Midbrain (tissue), 1 donor: Measurements from ENCODE around the gene DOCK2.
"Not testable (repeated sequence)": the region's sequence is repeated elsewhere in the genome, so short reads cannot be mapped to it uniquely, and the experiment has no call there.

ENCODE experiments used
- DNase-seq: peaks from one replicate; lab custom pipeline; 2025; lab: John Stamatoyannopoulos, UW

The DOCK2 gene

GRCh38 chr5:169817031-169817430 lies 180.0 kb downstream of the DOCK2 start:
- DNase-seq = no peak

GRCh38 chr5:169826618-169827017 lies 189.5 kb downstream of the DOCK2 start:
- DNase-seq = no peak

- no peak for DNase-seq
Observed at GRCh38 chr5:169827769-169828168, 190.7 kb downstream of the DOCK2 start.

- no peak for DNase-seq
Observed at GRCh38 chr5:169828385-169828784, 191.3 kb downstream of the DOCK2 start.

GRCh38 chr5:169831331-169831730 lies 194.3 kb downstream of the DOCK2 start:
- DNase-seq = no peak

GRCh38 chr5:169832304-169832703 lies 195.2 kb downstream of the DOCK2 start:
- DNase-seq = no peak

GRCh38 chr5:169832845-169833244 lies 195.8 kb downstream of the DOCK2 start:
- no peak for DNase-seq

- DNase-seq = not testable (repeated sequence)
Observed at GRCh38 chr5:169833681-169834292, 196.7 kb downstream of the DOCK2 start.

- DNase-seq = not testable (repeated sequence)
Observed at GRCh38 chr5:169834540-169834939, 197.5 kb downstream of the DOCK2 start.

GRCh38 chr5:169836835-169837536 lies 199.9 kb downstream of the DOCK2 start:
- DNase-seq = no peak

GRCh38 chr5:169837686-169838085 lies 200.6 kb downstream of the DOCK2 start:
- DNase-seq = no peak

GRCh38 chr5:169838688-169839087 lies 201.6 kb downstream of the DOCK2 start:
- no peak for DNase-seq

- no peak for DNase-seq
Observed at GRCh38 chr5:169840405-169840804, 203.3 kb downstream of the DOCK2 start.

GRCh38 chr5:169842699-169843098 lies 205.6 kb downstream of the DOCK2 start:
- no peak for DNase-seq

- DNase-seq = no peak
Observed at GRCh38 chr5:169847519-169847918, 210.4 kb downstream of the DOCK2 start.

GRCh38 chr5:169848271-169848670 lies 211.2 kb downstream of the DOCK2 start:
- no peak for DNase-seq

- no peak for DNase-seq
Observed at GRCh38 chr5:169848792-169849191, 211.7 kb downstream of the DOCK2 start.

- no peak for DNase-seq
Observed at GRCh38 chr5:169850409-169850808, 213.3 kb downstream of the DOCK2 start.

GRCh38 chr5:169851321-169851850 lies 214.3 kb downstream of the DOCK2 start:
- DNase-seq = no peak

GRCh38 chr5:169856571-169856970 lies 219.5 kb downstream of the DOCK2 start:
- no peak for DNase-seq

- DNase-seq = no peak
Observed at GRCh38 chr5:169860585-169860984, 223.5 kb downstream of the DOCK2 start.

GRCh38 chr5:169861433-169861832 lies 224.4 kb downstream of the DOCK2 start:
- no peak for DNase-seq

GRCh38 chr5:169861934-169862333 lies 224.9 kb downstream of the DOCK2 start:
- DNase-seq = no peak
